NCI-H1048 (cell line): Measurements from ENCODE around the gene LRRC75A.
"Not testable (repeated sequence)": the region's sequence is repeated elsewhere in the genome, so short reads cannot be mapped to it uniquely, and the experiment has no call there.

ENCODE experiments used
- DNase-seq: peaks from one replicate; lab custom pipeline; 2025; lab: John Stamatoyannopoulos, UW

LRRC75A gene

DNA sequence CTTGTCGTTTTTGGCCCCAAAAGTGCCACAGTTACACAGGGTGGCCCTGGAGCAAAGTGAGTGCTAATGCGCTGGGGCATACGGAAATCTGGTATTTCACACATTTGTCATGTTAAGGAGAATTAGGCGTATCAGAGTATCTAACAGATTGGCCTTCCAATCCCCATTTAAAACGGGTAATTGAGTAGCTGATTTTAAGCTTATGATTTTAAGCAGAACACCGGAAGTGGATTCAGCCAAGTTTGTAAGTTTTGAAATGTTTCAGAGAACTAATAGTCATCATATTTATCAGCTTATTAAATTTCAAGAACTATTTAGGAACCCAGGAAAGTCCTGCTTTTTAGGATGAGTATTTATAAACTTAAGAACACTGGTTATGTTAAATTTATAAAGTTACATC lies 19.5 kb downstream of the LRRC75A start:
- no peak for DNase-seq

DNA sequence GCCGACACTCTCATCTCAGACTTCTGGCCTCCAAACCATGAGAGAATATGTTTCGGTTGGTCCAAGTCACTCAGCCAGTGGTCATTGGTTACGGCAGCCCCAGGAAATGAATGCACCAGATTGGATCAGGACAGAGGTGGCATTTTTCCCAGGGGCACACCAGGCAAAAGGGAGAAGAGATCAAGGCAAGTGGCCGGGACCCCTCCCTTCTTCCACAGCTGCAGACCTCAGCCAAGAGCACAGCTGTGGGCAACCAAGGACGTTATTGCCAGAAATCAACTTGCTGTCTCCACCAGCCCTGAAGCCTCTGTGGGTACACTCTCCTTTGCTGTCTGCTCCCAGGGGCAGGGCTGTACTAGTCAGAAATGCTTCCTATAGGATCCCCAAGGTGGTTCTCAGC lies 20.7 kb downstream of the LRRC75A start:
- no peak for DNase-seq

DNA sequence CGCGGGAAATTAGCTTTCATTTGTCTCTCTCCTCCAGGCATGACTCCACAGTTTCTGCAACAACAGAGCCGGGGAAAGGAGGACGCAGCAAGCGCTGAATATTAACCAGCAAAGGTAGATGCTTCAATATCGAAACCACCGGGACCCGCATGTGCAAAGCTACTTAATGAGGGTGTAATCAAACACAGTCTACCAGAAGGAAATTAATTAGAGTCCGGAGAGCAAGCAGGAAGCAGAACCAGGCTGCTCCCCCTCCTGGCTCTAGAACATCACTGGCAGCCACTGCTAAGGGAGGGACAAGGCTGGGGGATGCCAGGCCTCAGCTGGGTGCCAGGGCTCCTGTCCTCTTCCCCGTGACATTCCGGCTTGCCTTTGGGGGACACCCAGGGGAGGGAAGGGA lies 21.7 kb downstream of the LRRC75A start:
- DNase-seq, result no peak

- DNase-seq, result no peak
Observed at GRCh38 chr17:16468428-16468992, 23.5 kb downstream of the LRRC75A start.

GRCh38 chr17:16467886-16468285 lies 24.1 kb downstream of the LRRC75A start:
- DNase-seq, result no peak

GRCh38 chr17:16467044-16467443 lies 24.9 kb downstream of the LRRC75A start:
- no peak for DNase-seq

GRCh38 chr17:16466407-16466806 lies 25.6 kb downstream of the LRRC75A start:
- DNase-seq, result no peak

DNA sequence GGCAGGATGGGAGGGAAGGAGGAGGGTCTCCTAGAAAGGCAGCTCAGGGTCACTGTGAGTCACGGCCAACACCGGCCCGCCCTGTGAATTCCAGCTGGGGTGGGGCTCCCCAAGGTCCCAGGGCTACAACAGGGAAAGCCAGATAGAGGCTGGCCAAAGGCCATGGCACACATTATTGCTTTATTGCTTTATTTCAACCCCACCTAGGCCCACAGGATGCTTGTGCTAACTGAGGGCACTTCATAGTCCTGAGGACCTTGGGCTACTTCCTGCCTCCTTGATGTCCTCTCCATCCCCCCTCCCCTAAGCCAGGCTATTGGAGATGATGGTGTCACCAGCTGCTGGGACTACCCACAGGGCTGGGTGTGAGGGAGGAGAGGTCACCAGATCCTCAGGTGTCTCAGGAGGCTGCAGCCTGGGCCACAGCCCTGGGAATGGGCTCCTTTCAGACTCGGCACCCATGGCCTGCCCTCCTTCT lies 26.1 kb downstream of the LRRC75A start:
- DNase-seq, result no peak

DNA sequence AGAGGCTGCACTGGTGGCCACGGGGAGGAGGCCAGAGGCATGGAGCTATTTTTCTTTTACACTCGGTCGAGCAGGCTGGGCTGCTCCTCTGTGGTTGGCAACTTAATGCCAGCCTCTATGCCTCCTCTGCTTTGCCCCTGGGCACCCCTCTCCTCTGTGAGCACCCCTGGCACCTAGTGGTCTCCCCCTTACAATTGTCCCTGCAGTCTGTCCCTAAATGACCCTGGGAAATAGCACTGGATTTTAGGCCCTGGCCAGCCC lies 27.0 kb downstream of the LRRC75A start:
- DNase-seq, result no peak

- no peak for DNase-seq
Observed at GRCh38 chr17:16464303-16465051, 27.5 kb downstream of the LRRC75A start.

DNA sequence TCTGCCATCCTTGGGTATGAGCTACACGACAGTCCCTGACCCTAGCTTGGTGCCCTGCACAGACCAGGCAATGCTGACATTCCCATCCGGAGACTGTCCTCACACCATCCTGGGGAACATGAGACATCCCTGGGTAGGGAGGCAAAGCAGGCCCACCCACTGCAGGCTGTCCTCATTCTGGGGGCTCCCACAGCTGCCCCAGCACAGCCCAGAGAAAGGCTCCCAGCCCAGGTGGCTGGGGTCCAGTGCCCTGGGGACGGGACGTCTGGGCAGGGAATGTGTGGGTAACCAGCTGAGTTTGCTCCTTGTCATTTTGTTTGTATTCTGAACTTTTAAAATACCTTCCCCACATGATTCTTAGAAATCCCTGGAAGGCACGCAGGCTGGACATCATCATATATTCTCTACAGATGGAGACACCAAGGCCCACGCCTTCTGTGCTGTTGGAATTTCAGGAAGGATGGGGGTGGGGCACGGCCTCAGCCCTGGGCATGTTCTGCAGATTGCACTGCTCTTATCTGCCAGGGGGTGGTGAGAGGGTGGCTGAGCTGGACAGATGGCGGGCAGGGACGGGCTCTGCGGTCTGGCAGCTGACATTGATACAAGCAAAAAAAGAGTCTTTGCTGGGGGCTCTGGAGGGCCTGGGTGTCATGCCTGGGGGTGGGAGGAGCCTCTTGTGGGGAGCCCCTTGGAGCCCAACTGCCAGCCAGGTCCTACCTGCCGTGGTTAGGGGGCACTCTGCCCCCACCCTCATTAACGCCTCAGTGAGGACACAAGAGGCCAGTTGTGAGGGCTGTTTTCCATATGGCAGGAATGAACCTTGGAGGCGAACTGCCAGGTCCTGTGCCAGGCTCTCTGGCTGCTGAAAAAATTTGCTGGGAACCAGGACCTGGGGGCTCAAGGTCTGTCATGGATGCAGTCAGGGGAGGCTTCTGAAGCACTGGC lies 28.4 kb downstream of the LRRC75A start:
- DNase-seq, result no peak

GRCh38 chr17:16462070-16462864 lies 29.7 kb downstream of the LRRC75A start:
- DNase-seq, result no peak

GRCh38 chr17:16461606-16461866 lies 30.5 kb downstream of the LRRC75A start:
- DNase-seq, result no peak

GRCh38 chr17:16460796-16461605 lies 31.0 kb downstream of the LRRC75A start:
- no peak for DNase-seq

DNA sequence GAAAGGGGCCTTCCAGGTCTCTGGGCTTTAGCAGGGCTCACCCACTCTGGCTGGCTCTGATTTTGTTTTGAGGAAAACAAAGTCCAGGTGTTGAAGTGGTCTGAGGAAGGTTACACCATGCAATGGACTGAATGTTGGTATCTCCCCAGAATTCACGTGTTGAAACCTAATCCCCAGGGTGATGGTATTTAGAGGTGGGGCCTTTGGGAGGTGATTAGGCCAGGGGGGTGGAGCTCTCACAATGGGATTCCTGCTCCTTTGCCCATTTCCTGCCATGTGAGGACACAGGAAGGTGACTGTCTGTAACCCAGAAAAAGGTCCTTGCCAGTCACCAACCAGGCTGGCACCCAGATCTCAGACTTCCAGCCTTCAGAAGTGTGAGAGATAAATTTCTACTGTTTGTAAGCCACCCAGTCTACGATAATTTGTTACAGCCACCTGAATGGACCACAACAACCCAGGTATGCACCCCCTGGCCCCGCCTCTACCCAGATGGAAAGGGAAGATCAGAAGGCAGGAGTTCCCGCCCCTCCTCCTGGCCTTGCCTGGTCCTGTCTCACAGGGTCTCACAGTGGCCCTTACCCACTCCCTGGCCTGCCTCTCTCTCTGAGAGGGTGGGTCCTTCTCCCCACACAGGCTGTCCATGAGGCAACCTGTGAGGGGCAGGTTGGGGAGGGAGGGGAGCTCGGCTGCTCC lies 32.0 kb downstream of the LRRC75A start:
- no peak for DNase-seq

DNA sequence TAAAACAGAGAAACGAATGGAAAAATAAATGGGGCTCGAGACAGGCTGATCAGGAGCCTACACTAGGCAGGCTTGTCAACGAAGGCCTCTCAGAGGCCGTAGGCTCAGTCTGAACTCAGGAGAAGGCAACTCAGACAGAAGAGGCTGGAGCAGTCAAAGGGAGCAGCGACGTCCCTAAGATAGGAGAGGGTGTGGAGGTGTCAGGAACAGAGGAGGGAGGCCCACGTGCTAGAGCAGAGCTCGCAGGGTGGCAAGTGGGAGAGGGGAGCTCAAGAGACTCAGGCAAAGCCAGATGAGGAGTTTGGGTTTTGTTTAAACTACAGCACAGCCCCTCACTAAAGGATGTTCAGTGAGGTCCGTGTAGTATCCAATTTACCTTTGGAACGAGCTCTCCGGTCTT lies 32.7 kb downstream of the LRRC75A start:
- DNase-seq, result no peak

GRCh38 chr17:16456742-16457316 lies 35.2 kb downstream of the LRRC75A start:
- DNase-seq, result no peak

GRCh38 chr17:16455997-16456741 lies 35.8 kb downstream of the LRRC75A start:
- no peak for DNase-seq

DNA sequence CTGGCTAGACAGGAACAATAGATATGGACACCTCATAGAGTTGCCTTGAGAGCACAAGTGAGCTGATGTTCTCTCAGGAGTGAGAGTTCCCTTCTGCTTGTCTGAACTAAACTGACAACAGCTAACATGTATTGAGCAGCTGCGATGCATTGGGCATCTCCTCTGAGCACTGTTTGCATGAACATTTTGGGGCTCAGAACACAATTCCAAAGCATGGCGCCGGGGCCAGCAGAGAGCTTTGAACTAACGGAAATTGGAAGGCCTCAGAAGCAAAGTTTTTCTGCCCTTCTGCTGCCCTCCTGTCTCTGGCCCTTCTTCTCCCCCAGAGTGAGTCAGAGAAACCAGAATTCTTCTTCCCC lies 38.5 kb downstream of the LRRC75A start:
- no peak for DNase-seq

GRCh38 chr17:16452268-16452667 lies 39.7 kb downstream of the LRRC75A start:
- not testable (repeated sequence) for DNase-seq
